NCI-H146 treated with DMSO at 0.1 percent for 48 hours (cell line): ENCODE measurements around the gene ZNF777.
"Not testable (repeated sequence)": the region's sequence is repeated elsewhere in the genome, so short reads cannot be mapped to it uniquely, and the experiment has no call there.

Experiments
- DNase-seq: peaks from one replicate; lab custom pipeline; 2025; ENCODE audit not compliant: unreplicated experiment; lab: John Stamatoyannopoulos, UW

Gene ZNF777

GRCh38 chr7:149455175-149455950, 5.5 kb downstream of the ZNF777 start:
- no peak for DNase-seq

DNA sequence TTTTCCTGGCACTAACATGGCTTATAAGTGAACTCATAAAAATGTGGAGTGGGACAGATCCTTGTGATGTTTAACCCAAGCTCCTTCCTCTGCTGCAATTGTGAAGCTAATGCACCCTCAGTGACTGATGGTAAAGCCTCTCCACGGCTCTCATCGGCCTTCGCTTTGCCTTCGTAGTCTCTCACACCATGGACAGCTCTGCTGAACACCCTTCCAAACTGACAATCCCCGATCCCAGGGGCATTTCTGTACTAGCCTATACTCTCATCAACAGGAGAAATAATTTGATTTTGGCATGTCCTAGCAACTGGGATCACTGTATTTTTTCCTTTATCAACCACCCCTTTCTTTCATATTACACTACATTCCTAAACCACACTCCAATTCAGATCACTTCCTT, 6.1 kb downstream of the ZNF777 start:
- DNase-seq = no peak

DNA sequence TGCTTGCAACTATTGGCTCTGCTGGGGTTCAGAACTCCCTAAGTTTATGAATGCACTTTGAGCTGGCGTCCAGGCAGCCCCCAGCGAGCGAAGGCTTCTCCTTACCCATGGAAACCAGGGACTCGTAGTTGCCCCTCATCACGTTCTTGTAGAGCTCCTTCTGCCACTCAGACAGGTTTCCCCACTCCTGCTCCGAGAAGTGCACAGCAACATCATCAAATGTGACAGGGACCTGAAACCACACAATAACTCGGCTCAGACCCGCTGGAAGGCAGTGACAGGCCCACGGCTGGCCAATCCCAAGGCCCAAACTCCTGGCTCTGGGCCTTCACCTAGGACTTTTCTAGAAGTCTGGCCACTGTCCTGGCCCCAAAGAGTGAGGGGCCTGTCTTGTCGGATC, 6.9 kb downstream of the ZNF777 start:
- DNase-seq = no peak

GRCh38 chr7:149450821-149451220, 10.0 kb downstream of the ZNF777 start:
- DNase-seq = no peak

GRCh38 chr7:149449897-149450296, 11.0 kb downstream of the ZNF777 start:
- no peak for DNase-seq

GRCh38 chr7:149448961-149449360, 11.9 kb downstream of the ZNF777 start:
- no peak for DNase-seq

- not testable (repeated sequence) for DNase-seq
These were observed 14.8 kb downstream of the ZNF777 start for GRCh38 chr7:149446026-149446425.

- no peak for DNase-seq
These were observed 16.6 kb downstream of the ZNF777 start for GRCh38 chr7:149444287-149444686.

GRCh38 chr7:149443523-149443922, 17.3 kb downstream of the ZNF777 start:
- no peak for DNase-seq

DNA sequence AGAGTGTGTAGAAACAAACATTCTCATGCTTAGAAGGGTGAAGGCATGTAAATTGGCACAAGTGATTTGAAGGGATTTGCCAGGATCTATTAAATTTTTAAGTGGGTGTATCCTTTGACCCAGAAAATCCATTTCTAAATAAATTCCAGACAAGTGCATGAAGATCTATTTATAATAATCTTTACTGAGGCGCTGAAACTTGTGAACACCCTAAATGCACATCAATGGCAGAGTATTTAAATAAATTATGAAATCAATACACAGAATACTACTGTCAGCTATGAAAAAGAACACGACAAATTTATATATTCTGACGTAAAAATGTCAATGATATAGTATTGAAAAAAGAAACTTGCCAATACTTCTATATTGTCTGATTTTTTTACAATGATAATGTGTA, 17.9 kb downstream of the ZNF777 start:
- DNase-seq = no peak

DNA sequence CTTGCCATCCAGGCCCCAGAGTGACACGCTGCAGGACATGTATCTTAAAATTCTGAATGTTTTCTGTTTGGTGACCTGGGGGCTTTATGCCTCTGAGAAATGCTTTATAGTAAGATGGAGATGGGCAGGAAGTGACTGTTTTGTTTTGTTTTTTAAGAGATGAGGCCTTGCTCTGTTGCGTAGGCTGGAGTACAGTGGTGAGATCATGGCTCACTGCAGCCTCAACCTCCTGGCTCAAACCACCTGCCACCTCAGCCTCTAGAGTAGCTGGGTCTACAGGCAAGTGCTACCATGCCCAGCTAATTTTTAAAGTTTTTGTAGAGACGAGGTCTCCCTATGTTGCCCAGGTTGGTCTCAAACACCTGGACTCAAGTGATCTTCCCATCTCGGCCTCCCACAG, 20.6 kb downstream of the ZNF777 start:
- DNase-seq = no peak

DNA sequence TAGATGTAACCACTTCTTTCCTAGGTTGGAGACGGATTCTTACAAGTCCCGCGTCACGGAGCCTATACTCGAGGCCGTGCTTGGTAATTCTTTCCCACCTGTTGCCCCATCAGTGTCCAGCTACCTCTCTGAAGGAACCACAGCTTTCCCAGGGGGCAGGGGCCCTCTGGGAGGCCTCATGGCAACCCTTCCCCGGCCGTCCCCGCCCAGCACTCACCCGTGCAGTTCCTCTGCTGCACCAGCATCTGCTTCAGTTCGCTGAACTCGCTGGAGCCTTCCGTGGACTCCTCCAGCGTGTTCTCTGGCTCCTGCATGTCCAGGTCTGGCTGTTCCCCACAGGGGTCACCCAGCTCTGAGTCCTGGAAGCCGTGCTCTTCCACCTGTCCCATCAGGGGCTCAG, 24.5 kb downstream of the ZNF777 start:
- no peak for DNase-seq

DNA sequence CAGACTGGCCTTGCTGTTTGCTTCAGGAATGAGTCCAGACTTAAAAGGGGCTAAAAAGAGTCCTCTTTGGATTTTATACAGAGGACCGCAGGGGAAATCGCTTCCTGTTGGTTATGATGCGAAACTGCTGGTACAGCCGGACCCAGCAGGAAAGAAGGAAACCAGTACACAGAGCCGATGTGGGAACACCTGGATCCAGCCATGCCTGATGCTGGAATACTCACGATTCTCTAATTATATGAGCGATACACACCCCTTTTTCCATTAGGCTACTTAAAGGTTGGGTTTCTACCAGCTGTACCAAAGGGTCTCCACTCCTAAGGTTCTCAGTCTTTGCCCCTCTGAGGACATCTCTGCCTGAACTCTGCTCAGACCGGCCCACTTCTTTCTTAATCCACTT, 27.7 kb downstream of the ZNF777 start:
- no peak for DNase-seq

GRCh38 chr7:149432121-149432691, 28.7 kb downstream of the ZNF777 start:
- DNase-seq = no peak

DNA sequence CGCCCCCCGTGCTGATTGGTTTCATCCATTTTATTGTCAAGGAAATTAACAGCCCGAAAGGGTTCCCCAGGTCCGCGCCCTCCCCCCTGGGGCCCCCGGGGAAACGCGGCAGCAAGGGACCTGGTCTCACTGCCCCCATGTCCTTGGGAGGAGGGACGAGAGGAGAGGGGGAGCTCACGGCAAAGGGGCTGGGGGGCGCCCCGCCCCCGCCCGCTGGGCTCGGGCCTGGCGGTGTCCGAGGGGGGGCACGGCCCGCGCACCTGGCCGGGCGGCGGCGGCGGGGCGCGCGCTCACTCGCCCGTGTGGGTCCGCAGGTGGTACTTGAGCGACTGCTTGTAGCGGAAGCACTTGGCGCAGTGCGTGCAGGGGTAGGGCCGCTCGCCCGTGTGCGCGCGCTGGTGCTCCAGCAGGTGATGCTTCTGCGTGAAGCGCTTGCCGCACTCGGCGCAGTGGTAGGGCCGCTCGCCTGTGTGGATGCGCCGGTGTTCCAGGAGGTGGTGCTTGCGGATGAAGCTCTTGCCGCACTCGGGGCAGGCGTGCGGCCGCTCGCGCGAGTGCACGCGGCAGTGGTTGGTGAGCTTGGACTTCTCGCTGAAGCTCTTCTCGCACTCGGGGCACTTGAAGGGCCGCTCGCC, 29.3 kb downstream of the ZNF777 start:
- DNase-seq = no peak

DNA sequence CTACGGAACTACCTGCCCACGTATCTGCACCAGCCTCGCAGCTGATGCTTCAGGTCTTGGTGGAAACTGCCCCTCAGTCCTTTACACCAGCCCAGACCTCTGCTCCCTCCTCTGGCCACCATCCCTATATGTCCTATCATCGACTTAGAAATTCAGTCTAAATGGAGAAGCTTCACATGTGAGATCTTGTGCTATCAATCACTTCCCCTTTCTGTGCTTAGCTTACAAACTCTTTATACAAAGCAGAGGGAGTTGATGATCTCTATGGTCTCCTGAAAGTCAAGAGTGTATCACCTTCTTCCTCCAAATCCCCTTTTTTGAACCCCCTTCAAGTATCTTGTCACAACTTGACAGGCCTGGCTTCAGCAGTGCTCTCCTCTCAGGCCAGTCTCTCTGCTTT, 30.7 kb downstream of the ZNF777 start:
- DNase-seq = no peak

DNA sequence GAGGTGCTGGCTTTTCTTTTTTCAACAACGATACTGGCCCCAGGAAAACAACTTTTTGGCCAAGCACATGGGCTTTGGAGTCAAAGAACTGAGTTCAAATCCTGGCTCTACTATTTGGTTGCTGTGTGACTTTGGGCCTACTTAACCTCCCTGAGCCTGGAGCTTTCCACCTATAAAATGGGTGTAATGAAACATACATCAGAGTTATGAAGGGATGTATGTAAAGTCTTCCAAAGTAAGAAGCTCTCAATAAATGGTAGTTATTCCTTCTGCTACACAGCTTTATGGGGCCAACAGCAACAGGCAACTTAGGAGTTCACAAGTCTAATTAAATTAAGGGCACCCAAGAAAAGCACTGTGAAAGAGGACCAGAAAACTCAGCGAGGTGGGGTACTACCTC, 33.0 kb downstream of the ZNF777 start:
- DNase-seq = no peak

DNA sequence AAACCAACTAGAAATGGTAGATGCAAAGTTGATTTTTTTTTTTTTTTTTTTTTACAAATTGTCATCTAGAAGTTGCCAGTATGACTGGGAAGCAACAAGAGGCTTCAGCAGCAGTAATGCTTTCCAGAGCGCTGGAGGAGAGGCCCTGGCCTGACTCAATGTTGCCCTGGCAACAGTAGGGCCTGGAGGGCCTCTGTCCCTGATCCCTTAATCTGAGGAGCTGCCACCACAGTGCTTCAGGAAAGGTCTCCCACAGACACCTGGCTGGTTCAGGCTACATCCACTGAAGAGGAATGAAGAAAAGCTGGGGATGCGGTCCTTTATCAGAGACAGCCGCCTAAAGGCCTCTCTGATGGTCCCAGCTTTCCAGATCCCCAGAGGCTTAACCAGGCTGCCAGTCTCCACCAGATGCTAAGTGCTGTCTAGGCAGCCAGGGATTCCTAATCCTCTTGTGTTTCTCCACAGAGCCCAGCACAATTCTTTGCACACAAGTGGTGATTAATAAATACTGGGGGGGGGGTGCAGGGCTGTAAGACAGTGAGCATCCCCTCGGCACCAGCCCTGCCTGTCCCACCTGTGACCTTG, 33.7 kb downstream of the ZNF777 start:
- DNase-seq = no peak

DNA sequence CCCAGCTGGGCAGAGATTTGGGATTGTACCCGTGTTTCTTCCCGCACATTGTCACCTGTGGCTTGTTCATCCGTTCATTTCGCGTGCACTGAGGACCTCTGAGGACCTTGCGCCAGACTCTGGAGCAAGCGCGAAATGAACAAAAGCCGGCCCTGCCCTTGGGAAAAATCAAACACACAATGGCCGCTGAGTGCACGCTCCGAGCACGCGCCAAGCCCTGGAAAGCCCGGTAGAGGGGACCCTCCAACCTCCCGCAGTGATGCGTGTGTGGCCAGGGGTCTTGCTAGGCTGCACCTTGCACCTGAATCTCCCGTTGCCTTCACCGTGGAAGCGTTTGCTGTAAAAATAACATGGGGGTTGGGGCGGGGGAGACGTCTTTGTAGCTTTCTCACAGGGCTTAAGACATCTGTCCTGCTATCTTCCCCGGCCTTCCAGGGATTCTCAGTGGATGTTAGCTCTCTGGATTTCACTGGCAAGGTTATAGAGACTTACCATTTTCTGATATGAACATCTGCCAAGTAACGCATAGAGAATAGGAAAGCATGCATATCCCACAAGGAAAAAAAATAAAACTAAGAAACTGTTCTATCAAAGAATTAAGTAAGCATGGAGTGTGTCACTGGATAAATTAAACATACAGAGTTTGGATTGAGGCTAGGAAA, 37.3 kb downstream of the ZNF777 start:
- DNase-seq = peak; percentile 69

GRCh38 chr7:149422914-149423301, 38.0 kb downstream of the ZNF777 start:
- DNase-seq = no peak

- DNase-seq = peak; percentile 70
These were observed 38.5 kb downstream of the ZNF777 start for GRCh38 chr7:149422162-149422913.
